CD4-positive, alpha-beta T cell treated with Interleukin-12 subunit alpha and Interleukin-12 subunit beta, for 1 hour (primary cell): ENCODE data around the gene BRK1.
"Not testable (repeated sequence)": the region's sequence is repeated elsewhere in the genome, so short reads cannot be mapped to it uniquely, and the experiment has no call there.

Experiments
- DNase-seq: peaks from one replicate; pipeline ENCODE4 v3.0.0-alpha.2; 2020

BRK1 gene

DNA sequence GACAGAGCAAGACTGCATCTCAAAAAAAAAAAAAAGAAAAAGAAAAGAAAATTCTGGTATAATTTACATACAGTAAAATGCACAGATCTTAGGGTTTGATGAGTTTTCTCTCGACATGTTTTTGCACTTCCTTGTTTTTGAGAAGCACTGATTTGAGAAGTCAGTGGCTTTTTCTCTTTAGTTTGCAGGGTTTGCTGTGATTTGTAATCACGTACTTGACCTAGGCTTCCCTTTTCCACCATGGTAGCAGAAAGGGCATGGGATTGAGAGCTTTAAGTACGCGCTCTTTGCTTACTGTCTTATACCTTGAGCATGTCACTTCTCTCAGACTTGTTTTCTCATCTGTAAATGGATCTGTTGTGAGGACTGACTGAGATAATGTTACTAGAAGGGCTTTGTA lies 30.2 kb downstream of the BRK1 start:
- no peak for DNase-seq

GRCh38 chr3:10149226-10149625 lies 33.8 kb downstream of the BRK1 start:
- DNase-seq, result no peak

- no peak for DNase-seq
Measured at GRCh38 chr3:10150987-10151386, 35.5 kb downstream of the BRK1 start.

DNA sequence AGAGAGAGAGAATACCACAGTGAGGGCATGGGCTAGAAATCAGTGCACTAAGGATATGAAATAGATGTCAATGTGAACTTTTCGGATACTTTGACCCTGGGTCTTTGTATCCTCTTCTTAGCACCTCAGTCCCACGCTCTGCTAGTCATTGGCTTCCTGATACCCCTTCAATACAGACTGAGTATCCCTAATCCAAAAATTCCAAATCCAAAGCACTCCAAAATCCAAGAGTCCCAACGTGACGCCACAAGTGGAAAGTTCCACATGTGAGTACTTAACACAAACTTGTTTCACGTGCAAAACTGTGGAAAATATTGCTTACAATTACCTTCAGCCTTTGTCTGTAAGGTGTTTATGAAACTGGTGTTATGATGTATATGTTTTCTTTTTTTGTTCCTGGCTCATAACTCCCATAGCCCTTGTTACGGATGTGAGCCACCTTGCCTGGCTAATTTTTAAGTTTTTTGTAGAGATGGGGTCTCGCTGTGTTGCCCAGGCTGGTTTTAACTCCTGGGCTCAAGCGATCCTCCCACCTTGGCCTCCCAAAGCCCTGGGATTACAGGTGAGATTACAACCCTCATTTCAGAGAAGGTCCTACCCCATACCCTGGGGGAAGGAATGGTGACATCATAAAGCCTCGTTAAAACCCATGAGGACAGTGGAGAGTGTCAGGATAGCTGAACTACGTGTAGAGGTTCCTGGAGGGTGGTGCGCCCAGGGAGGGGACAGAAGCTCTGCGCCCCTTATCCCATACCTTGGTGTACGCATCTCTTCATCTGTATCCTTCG lies 39.1 kb downstream of the BRK1 start:
- DNase-seq, result no peak

- DNase-seq, result no peak
Measured at GRCh38 chr3:10155123-10155472, 39.6 kb downstream of the BRK1 start.

DNA sequence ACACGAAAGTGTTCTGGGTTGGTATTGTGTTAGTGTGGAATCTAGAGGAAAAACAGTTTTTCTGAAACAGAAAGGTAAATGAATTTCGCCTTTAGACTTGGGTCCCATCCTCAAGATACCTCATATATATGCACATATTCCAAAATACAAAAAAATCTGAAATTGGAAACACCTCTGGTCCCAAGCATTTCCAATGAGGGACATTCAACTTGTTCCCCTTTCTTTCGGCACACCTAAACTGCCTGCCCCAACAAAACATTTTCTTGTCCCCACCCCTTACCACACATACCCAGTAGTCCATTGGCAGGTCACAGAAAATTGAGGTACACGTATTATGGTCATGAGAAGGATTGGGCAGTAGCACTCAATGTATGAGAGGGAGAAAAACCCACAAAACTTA lies 40.2 kb downstream of the BRK1 start:
- no peak for DNase-seq

- no peak for DNase-seq
Measured at GRCh38 chr3:10157031-10157430, 41.6 kb downstream of the BRK1 start.

DNA sequence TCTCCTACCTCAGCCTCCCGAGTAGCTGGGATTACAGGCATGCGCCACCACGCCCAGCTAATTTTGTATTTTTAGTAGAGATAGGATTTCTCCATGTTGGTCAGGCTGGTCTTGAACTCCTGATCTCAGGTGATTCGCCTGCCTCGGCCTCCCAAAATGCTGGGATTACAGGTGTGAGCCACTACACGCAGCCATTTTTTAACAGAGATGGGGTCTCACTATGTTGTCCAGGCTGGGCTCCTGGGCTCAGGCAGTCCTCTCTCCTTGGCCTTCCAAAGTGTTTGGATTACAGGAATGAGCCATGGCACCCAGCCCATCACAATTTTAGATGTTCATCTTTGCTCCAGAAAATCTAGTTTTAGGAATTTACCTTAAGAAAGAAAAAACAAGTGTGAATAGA lies 43.1 kb downstream of the BRK1 start:
- not testable (repeated sequence) for DNase-seq

- no peak for DNase-seq
Measured at GRCh38 chr3:10160346-10160745, 44.9 kb downstream of the BRK1 start.

- DNase-seq, result no peak
Measured at GRCh38 chr3:10160925-10161324, 45.5 kb downstream of the BRK1 start.

GRCh38 chr3:10162185-10162584 lies 46.7 kb downstream of the BRK1 start:
- no peak for DNase-seq

DNA sequence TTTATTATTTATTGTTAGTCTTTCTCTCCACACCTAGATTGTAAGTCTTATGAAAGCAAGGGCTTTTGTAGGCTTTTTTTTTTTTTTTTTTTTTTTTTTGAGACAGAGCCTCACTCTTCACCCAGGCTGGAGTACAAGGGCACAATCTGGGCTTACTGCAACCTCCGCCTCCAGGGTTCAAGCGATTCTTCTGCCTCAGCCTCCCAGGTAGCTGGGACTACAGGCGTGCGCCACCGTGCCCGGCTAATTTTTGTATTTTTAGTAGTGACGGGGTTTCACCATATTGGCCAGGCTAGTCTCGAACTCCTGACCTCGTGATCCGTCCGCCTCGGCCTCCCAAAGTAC lies 48.7 kb downstream of the BRK1 start:
- DNase-seq, result not testable (repeated sequence)

- DNase-seq, result peak; percentile 59
Measured at GRCh38 chr3:10164546-10165393, 49.3 kb downstream of the BRK1 start, which contains the start of gene IRAK2. Gene IRAK2, plus strand, starts transcription at chr3:10164919. Its CDS starts 36 bp downstream, at chr3:10164955.

- DNase-seq, result no peak
Measured at GRCh38 chr3:10166213-10166604, 50.7 kb downstream of the BRK1 start.

DNA sequence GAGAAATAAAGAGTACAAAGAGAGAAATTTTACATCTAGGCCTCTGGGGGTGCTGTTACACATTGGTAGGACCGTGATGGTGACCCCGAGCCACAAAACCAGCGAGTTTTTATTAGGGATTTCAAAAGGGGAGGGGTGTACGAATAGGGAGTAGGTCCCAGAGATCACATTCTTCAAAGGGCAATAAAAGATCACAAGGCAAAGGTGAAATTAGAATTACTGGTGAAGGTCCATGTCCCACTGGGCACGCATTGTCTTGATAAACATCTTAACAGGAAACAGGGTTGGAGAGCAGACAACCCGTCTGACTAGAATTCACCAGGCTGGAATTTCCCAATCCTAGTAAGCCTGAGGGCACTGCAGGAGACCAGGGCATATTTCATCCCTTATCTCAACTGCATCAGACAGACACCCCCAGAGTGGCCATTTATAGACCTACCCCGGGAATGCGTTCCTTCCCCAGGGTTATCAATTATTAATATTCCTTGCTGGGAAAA lies 53.6 kb downstream of the BRK1 start:
- no peak for DNase-seq

- no peak for DNase-seq
Measured at GRCh38 chr3:10170915-10171478, 55.5 kb downstream of the BRK1 start.

- no peak for DNase-seq
Measured at GRCh38 chr3:10173095-10173925, 57.8 kb downstream of the BRK1 start.

- DNase-seq, result peak; percentile 35
Measured at GRCh38 chr3:10173926-10174435, 58.5 kb downstream of the BRK1 start.

GRCh38 chr3:10175334-10175733 lies 59.9 kb downstream of the BRK1 start:
- not testable (repeated sequence) for DNase-seq

DNA sequence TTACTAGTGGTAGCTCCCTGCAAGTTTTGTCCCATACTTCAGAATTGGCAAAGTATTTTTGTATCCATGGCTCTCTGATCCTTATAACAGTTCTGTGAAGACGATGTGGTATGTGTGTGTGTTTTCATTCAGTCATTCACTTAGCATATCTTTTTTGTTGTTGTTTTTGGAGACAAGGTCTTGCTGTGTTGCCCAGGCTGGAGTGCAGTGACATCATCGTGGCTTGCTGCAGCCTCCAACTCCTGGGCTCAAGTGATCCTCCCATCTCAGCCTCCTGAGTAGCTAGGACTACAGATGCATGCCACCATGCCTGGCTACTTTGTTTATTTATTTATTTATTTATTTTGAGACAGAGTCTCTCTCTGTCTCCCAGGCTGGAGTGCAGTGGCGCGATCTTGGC lies 60.7 kb downstream of the BRK1 start:
- not testable (repeated sequence) for DNase-seq
